HCT116 (cell line): ENCODE measurements around the gene RABGGTA. TPM values are rescaled to one million over a fixed set of nuclear protein-coding genes. Genes with fewer than 3 reads are reported as not detected.

ENCODE experiments used
- ATAC-seq: fragments of 200-7000 bp; cut with Tn5 transposase; 2 replicates; pipeline ENCODE4 v1.9.1; 2020; ENCODE audit warnings: mild to moderate bottlenecking, moderate library complexity
- BruUV-seq: library from RNA; stranded (reverse); fragments of 400-500 nt; replicated peaks from 2 replicates; lab custom pipeline; 2021; lab: Mats Ljungman, UMichigan
- CTCF ChIA-PET: fragments of 300-600 bp; sonication (Branson Sonifier 250); formaldehyde crosslinking; loops from one replicate; lab custom pipeline; 2021; ENCODE audit warnings: antibody characterized with exemption; lab: Charles Lee
- POLR2A ChIA-PET: fragments of 300-600, 350-600 bp; sonication (Branson Sonifier 250); formaldehyde crosslinking; loops from one replicate; lab custom pipeline; 2021; ENCODE audit warnings: antibody characterized with exemption; lab: Charles Lee
- RAD21 ChIA-PET, 2 experiments: fragments of 300-600 bp; sonication (Branson Sonifier 250); formaldehyde crosslinking; loops; one replicate each; lab custom pipeline; 2023; ENCODE audit warnings: low total read pairs in 2 of 2; ENCODE audit not compliant: uncharacterized antibody in 2 of 2, unreplicated experiment in 2 of 2, low non-redundant PET in 1 of 2; lab: Charles Lee
- DNase-seq: peaks from one replicate; pipeline ENCODE4 v3.0.0-alpha.2; 2010; ENCODE audit warnings: low read depth, low spot score
- H2AFZ ChIP-seq: fragments of 200-600 bp; shearing (Covaris generic), sonication (generic); 2 replicates; pipeline ENCODE4 v1.6.1; 2017; ENCODE audit warnings: low read depth, mixed run types, mixed read lengths, antibody characterized with exemption, low read length; ENCODE audit not compliant: poor library complexity, severe bottlenecking
- H3K27ac ChIP-seq: 2 replicates; pipeline ENCODE4 v1.5.1; 2012; ENCODE audit warnings: low read depth, low read length
- H3K27me3 ChIP-seq: fragments of 200-600 bp; sonication (generic); 2 replicates; pipeline ENCODE4 v1.6.1; 2016; ENCODE audit warnings: mixed run types, low read length, mixed read lengths; ENCODE audit not compliant: insufficient read depth
- H3K36me3 ChIP-seq, 2 experiments: fragments of 200-500 bp in 1 of 2; fragments of 200-600 bp in 1 of 2; sonication (Bioruptor generic) in 1 of 2; sonication (generic) in 1 of 2; 2 replicates each; pipeline versions ENCODE4 v1.5.1 to v1.6.1; 2014 to 2016; ENCODE audit warnings: low read length in 2 of 2, inconsistent platforms in 1 of 2, mixed read lengths in 1 of 2, mixed run types in 1 of 2; ENCODE audit not compliant: insufficient read depth in 2 of 2, control insufficient read depth in 1 of 2
- H3K4me1 ChIP-seq, 2 experiments: fragments of 200-600 bp in 1 of 2; sonication (generic) in 1 of 2; 2 replicates each; pipeline versions ENCODE4 v1.5.1 to v1.6.1; 2012 to 2017; ENCODE audit warnings: low read length in 2 of 2, inconsistent platforms in 1 of 2, mild to moderate bottlenecking in 1 of 2, mixed read lengths in 1 of 2, mixed run types in 1 of 2, moderate library complexity in 1 of 2; ENCODE audit not compliant: insufficient read depth in 2 of 2, control insufficient read depth in 1 of 2
- H3K4me2 ChIP-seq: fragments of 200-600 bp; sonication (generic); 2 replicates; pipeline ENCODE4 v1.6.1; 2017; ENCODE audit warnings: mixed run types, low read length, mixed read lengths
- H3K4me3 ChIP-seq, 2 experiments: fragments of 200-600 bp in 1 of 2; sonication (generic) in 1 of 2; replicated peaks in 1 of 2; 2 replicates each; pipeline ENCODE4 v1.5.1; 2011 to 2016; ENCODE audit warnings: low read length in 2 of 2, control low read depth in 1 of 2, low read depth in 1 of 2, mild to moderate bottlenecking in 1 of 2, mixed read lengths in 1 of 2, mixed run types in 1 of 2
- H3K79me2 ChIP-seq: fragments of 200-600 bp; sonication (generic); 2 replicates; pipeline ENCODE4 v1.6.1; 2017; ENCODE audit warnings: mild to moderate bottlenecking, mixed run types, low read length, moderate library complexity, mixed read lengths; ENCODE audit not compliant: insufficient read depth
- H3K9ac ChIP-seq: fragments of 200-600 bp; sonication (generic); 2 replicates; pipeline ENCODE4 v1.6.1; 2016; ENCODE audit warnings: low read length, mixed read lengths
- H3K9me2 ChIP-seq: fragments of 200-600 bp; sonication (generic), shearing (Covaris generic); 2 replicates; pipeline ENCODE4 v1.6.1; 2017; ENCODE audit warnings: mixed run types, mild to moderate bottlenecking, moderate library complexity; ENCODE audit not compliant: insufficient read depth
- H3K9me3 ChIP-seq, 2 experiments: fragments of 200-500 bp in 1 of 2; fragments of 200-600 bp in 1 of 2; sonication (Bioruptor generic) in 1 of 2; sonication (generic) in 1 of 2; 2 replicates each; pipeline ENCODE4 v1.6.1; 2014 to 2017; ENCODE audit warnings: low read length in 2 of 2, mixed read lengths in 2 of 2, inconsistent platforms in 1 of 2, low read depth in 1 of 2, mild to moderate bottlenecking in 1 of 2, mixed run types in 1 of 2, moderate library complexity in 1 of 2; ENCODE audit not compliant: control insufficient read depth in 1 of 2, insufficient read depth in 1 of 2
- H4K20me1 ChIP-seq: fragments of 200-600 bp; sonication (generic), shearing (Covaris generic); 2 replicates; pipeline ENCODE4 v1.6.1; 2017; ENCODE audit warnings: mixed run types, mild to moderate bottlenecking, moderate library complexity; ENCODE audit not compliant: insufficient read depth
- CEBPB ChIP-seq: IDR thresholded peaks from 2 replicates; pipeline ENCODE4 v1.6.1; 2012; ENCODE audit warnings: low read depth
- EGR1 ChIP-seq: IDR thresholded peaks from 2 replicates; pipeline ENCODE4 v1.6.1; 2012; ENCODE audit warnings: low read depth
- EZH2phosphoT487 ChIP-seq: fragments of 200-600 bp; IDR thresholded peaks from 2 replicates; pipeline ENCODE4 v1.6.1; 2018; ENCODE audit warnings: antibody characterized with exemption, borderline replicate concordance
- FOSL1 ChIP-seq: IDR thresholded peaks from 2 replicates; pipeline ENCODE4 v1.6.1; 2012; ENCODE audit warnings: low read depth
- JUND ChIP-seq: IDR thresholded peaks from 2 replicates; pipeline ENCODE4 v1.6.1; 2012
- POLR2A ChIP-seq: IDR thresholded peaks from 2 replicates; pipeline ENCODE4 v1.7.0; 2011; ENCODE audit warnings: borderline replicate concordance; ENCODE audit not compliant: insufficient read depth, insufficient read length; ENCODE audit errors: extremely low read depth
- POLR2AphosphoS5 ChIP-seq: IDR thresholded peaks from 2 replicates; pipeline ENCODE4 v1.6.1; 2011; ENCODE audit warnings: mild to moderate bottlenecking, low read depth, low read length, moderate library complexity
- RAD21 ChIP-seq: IDR thresholded peaks from 2 replicates; pipeline ENCODE4 v1.6.1; 2012; ENCODE audit warnings: low read depth, mild to moderate bottlenecking
- SP1 ChIP-seq: IDR thresholded peaks from 2 replicates; pipeline ENCODE4 v1.6.1; 2012; ENCODE audit warnings: low read depth
- TCF7L2 ChIP-seq: IDR thresholded peaks from 2 replicates; pipeline ENCODE4 v1.7.0; 2011; ENCODE audit warnings: borderline replicate concordance, inconsistent platforms; ENCODE audit not compliant: insufficient read depth, insufficient read length; ENCODE audit errors: extremely low read depth
- YY1 ChIP-seq: IDR thresholded peaks from 2 replicates; pipeline ENCODE4 v1.6.1; 2011; ENCODE audit warnings: low read length, low read depth, moderate library complexity, mild to moderate bottlenecking; ENCODE audit not compliant: insufficient replicate concordance; ENCODE audit errors: extremely low read depth
- ZFX ChIP-seq: fragments of 450-650 bp; IDR thresholded peaks from 2 replicates; pipeline ENCODE4 v1.6.1; 2017
- ZNF274 ChIP-seq: fragments of 200-500 bp; sonication (Bioruptor generic); IDR thresholded peaks from 2 replicates; pipeline ENCODE4 v1.6.1; 2014; ENCODE audit warnings: mild to moderate bottlenecking, low read depth, low read length, inconsistent platforms
- intact Hi-C: fragments of 100-400 bp; cut with micrococcal nuclease; formaldehyde crosslinking; loops from 2 replicates; pipeline ENCODE4 v1.10.0; 2022
- total RNA-seq: library from RNA; stranded (reverse); gene quantifications from one replicate; pipeline ENCODE4 v1.2.1, GENCODE V29; 2021; ENCODE audit not compliant: unreplicated experiment
- TF ChIP-seq, protein P1 (sequence below): IDR thresholded peaks from 2 replicates; pipeline ENCODE4 v1.6.1; 2012
- TF ChIP-seq, protein P2 (sequence below): IDR thresholded peaks from 2 replicates; pipeline ENCODE4 v1.6.1; 2012; ENCODE audit warnings: low read depth

The RABGGTA gene
- total RNA-seq, 1 experiment from 2014 or later: 40.8 TPM

GRCh38 chr14:24266344-24267244 lies 4.8 kb downstream of the RABGGTA start:
- intact Hi-C loops: no loop called here
- ChIA-PET CTCF (no interaction called here), POLR2A (no interaction called here), RAD21 (no interaction called here)
- no peak for ATAC-seq
- no TSS peak for BruUV-seq
- H2AFZ ChIP-seq: no peak overlapping the region
- no peaks in the 10 kb centered on the region; a peak in 1 of 4 replicates for H3K36me3 ChIP-seq
- H4K20me1 ChIP-seq: no peaks in the 10 kb centered on the region
- DNase-seq: no peak
- no peaks in the 10 kb centered on the region for H3K27me3 ChIP-seq
- peaks cover under 1 to 8% of the 10 kb centered on the region in 2 experiments; a peak in 3 of 4 replicates for H3K4me1 ChIP-seq
- H3K9ac ChIP-seq: no peak overlapping the region
- no peak for TF ChIP-seq TCF7L2
- no peak for TF ChIP-seq EGR1
- no peak for TF ChIP-seq EZH2phosphoT487
- no peak for TF ChIP-seq RAD21
- TF ChIP-seq ZFX: no peak
- no peak for TF ChIP-seq SP1
- no peak for TF ChIP-seq FOSL1
- TF ChIP-seq CEBPB: no peak
- TF ChIP-seq, protein P1, sequence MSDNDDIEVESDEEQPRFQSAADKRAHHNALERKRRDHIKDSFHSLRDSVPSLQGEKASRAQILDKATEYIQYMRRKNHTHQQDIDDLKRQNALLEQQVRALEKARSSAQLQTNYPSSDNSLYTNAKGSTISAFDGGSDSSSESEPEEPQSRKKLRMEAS: no peak
- TF ChIP-seq, protein P2, sequence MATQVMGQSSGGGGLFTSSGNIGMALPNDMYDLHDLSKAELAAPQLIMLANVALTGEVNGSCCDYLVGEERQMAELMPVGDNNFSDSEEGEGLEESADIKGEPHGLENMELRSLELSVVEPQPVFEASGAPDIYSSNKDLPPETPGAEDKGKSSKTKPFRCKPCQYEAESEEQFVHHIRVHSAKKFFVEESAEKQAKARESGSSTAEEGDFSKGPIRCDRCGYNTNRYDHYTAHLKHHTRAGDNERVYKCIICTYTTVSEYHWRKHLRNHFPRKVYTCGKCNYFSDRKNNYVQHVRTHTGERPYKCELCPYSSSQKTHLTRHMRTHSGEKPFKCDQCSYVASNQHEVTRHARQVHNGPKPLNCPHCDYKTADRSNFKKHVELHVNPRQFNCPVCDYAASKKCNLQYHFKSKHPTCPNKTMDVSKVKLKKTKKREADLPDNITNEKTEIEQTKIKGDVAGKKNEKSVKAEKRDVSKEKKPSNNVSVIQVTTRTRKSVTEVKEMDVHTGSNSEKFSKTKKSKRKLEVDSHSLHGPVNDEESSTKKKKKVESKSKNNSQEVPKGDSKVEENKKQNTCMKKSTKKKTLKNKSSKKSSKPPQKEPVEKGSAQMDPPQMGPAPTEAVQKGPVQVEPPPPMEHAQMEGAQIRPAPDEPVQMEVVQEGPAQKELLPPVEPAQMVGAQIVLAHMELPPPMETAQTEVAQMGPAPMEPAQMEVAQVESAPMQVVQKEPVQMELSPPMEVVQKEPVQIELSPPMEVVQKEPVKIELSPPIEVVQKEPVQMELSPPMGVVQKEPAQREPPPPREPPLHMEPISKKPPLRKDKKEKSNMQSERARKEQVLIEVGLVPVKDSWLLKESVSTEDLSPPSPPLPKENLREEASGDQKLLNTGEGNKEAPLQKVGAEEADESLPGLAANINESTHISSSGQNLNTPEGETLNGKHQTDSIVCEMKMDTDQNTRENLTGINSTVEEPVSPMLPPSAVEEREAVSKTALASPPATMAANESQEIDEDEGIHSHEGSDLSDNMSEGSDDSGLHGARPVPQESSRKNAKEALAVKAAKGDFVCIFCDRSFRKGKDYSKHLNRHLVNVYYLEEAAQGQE: no peak
- TF ChIP-seq POLR2AphosphoS5: no peak
- no peak for TF ChIP-seq YY1
- TF ChIP-seq ZNF274: no peak
- TF ChIP-seq POLR2A: no peak
- no peak for TF ChIP-seq JUND
- H3K4me2 ChIP-seq: no peak overlapping the region
- no peaks in the 10 kb centered on the region for H3K9me2 ChIP-seq
- peaks cover 4% of the 10 kb centered on the region; the same call in 1 of the 2 replicates for H3K79me2 ChIP-seq
- H3K9me3 ChIP-seq: no peaks in the 10 kb centered on the region
- no peak overlapping the region for H3K4me3 ChIP-seq
- no peak overlapping the region for H3K27ac ChIP-seq
